Ovary (tissue), 3 donors: ENCODE data around the gene GREB1L.

Experiments
- EP300 ChIP-seq: sonication (generic); formaldehyde crosslinking; IDR thresholded peaks from one replicate; pipeline ENCODE4 v1.6.1; 2017; ENCODE audit warnings: antibody characterized with exemption
- POLR2A ChIP-seq: fragments of 450-650 bp; IDR thresholded peaks from one replicate; pipeline ENCODE4 v1.6.1; 2017; ENCODE audit warnings: antibody characterized with exemption, mild to moderate bottlenecking, moderate library complexity
- TF ChIP-seq, protein P1 (sequence below), 3 donors: fragments of 450-650 bp in 2 of 3; fragments of 200-600 bp in 1 of 3; IDR thresholded peaks; one replicate each; pipeline versions ENCODE4 v1.5.1 to v1.8.0; 2016 to 2022; ENCODE audit warnings: antibody characterized with exemption in 3 of 3, mild to moderate bottlenecking in 1 of 3
- donor health status: DM: no; HTN: no; CAD: no.

DNA sequence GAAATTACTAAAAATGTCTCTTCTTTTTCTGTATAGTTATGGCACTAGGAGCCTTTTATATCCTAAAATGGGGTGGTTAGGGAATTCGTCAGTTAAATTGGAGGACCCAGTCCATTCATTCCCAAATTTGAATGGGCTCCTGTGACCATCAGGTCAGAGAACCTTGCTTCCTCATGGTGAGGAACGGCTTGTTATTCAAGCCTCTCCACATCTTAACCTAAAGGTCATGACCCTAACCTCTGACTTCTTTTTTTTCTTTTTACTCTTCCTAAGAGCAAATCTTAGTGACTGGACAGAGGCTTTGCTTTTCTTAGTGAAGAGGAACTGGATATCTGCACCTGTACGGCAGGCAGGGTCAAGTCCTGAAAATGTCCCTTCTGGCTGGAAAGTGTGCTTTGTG is 53.1 kb downstream of the GREB1L start:
- TF ChIP-seq, protein P1, sequence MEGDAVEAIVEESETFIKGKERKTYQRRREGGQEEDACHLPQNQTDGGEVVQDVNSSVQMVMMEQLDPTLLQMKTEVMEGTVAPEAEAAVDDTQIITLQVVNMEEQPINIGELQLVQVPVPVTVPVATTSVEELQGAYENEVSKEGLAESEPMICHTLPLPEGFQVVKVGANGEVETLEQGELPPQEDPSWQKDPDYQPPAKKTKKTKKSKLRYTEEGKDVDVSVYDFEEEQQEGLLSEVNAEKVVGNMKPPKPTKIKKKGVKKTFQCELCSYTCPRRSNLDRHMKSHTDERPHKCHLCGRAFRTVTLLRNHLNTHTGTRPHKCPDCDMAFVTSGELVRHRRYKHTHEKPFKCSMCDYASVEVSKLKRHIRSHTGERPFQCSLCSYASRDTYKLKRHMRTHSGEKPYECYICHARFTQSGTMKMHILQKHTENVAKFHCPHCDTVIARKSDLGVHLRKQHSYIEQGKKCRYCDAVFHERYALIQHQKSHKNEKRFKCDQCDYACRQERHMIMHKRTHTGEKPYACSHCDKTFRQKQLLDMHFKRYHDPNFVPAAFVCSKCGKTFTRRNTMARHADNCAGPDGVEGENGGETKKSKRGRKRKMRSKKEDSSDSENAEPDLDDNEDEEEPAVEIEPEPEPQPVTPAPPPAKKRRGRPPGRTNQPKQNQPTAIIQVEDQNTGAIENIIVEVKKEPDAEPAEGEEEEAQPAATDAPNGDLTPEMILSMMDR (IDR thresholded peaks at IDR 0.05): no peak
- no peak for TF ChIP-seq POLR2A
- TF ChIP-seq EP300: no peak
